BLaER1 (cell line): ENCODE data around the gene CFAP251.
A peak's percentile ranks its signal among the peaks of the same experiment; 100 is the strongest.

ENCODE experiments used
- H3K27ac ChIP-seq: shearing (Covaris generic); formaldehyde crosslinking; 2 replicates; pipeline ENCODE4 v1.8.1; 2022
- H3K27me3 ChIP-seq: shearing (Covaris generic); formaldehyde crosslinking; 2 replicates; pipeline ENCODE4 v1.8.1; 2022
- H3K36me3 ChIP-seq: shearing (Covaris generic); formaldehyde crosslinking; 2 replicates; pipeline ENCODE4 v1.8.1; 2022
- H3K4me1 ChIP-seq: shearing (Covaris generic); formaldehyde crosslinking; 2 replicates; pipeline ENCODE4 v1.8.1; 2022
- H3K4me2 ChIP-seq: shearing (Covaris generic); formaldehyde crosslinking; 2 replicates; pipeline ENCODE4 v1.8.1; 2022
- H3K4me3 ChIP-seq: shearing (Covaris generic); formaldehyde crosslinking; 2 replicates; pipeline ENCODE4 v1.8.1; 2022
- H3K9ac ChIP-seq: shearing (Covaris generic); formaldehyde crosslinking; 2 replicates; pipeline ENCODE4 v1.8.1; 2022
- H3K9me3 ChIP-seq: shearing (Covaris generic); formaldehyde crosslinking; 2 replicates; pipeline ENCODE4 v1.8.1; 2022
- H4K20me1 ChIP-seq: shearing (Covaris generic); formaldehyde crosslinking; 2 replicates; pipeline ENCODE4 v1.8.1; 2022
- Cebpa-rat ChIP-seq: shearing (Covaris generic); IDR thresholded peaks from 2 replicates; pipeline ENCODE4 v1.8.1; 2022

Gene CFAP251

DNA sequence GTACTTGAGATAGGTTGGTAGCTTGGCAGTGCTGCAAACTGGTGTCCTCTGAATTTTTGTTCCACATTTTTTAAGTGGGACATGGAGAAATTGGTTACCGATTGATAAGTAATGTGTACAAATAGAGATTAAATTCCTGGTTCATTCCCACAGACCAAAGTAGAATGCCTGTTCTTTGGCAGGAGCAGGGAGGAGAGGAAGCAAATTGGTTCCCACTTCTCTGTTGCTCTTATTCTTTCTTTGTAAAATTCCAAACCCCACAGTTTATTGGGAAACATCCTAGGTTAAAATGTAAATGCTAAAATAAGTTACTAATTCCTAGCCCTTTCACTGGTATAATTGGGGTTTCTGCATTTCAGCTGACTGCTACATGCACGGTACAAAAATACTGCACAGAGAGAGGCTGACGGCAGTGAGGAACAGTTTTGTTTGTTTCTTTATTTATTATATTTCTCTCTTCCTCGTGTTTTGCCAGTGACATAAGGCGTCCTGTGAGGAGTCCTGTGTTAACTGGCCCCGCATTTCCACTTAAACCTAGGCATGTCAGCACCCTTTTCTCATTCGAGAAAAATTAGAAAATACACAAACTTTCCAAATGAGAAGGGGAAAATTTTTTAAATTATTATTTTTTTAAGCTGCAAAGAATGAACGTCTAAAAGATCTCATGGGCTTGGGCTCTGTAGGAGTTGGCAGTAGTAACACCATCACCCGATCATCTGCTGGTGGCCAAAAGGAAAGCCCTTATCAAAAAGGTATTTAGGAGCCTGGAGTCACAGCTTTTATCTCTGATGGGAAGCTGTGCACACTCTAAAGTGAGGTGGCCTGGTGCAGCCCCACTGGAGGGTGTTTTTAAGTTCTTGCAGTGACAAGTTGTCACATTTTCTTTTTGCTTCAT lies 77.9 kb downstream of the CFAP251 start:
- Histone ChIP-seq H3K27me3 (no peaks in the 10 kb centered on the region), H4K20me1 (no peaks in the 10 kb centered on the region), H3K9me3 (peaks cover 18% of the 10 kb centered on the region), H3K4me2 (peak overlapping the region; percentile 71), H3K9ac (peak overlapping the region; percentile 53), H3K27ac (peak overlapping the region; percentile 63), H3K4me3 (peak overlapping the region; percentile 17; the same call in 1 of the 2 replicates), H3K4me1 (peaks cover 70% of the 10 kb centered on the region), H3K36me3 (peaks cover 13% of the 10 kb centered on the region; the same call in 1 of the 2 replicates)
- TF ChIP-seq Cebpa-rat = no peak

DNA sequence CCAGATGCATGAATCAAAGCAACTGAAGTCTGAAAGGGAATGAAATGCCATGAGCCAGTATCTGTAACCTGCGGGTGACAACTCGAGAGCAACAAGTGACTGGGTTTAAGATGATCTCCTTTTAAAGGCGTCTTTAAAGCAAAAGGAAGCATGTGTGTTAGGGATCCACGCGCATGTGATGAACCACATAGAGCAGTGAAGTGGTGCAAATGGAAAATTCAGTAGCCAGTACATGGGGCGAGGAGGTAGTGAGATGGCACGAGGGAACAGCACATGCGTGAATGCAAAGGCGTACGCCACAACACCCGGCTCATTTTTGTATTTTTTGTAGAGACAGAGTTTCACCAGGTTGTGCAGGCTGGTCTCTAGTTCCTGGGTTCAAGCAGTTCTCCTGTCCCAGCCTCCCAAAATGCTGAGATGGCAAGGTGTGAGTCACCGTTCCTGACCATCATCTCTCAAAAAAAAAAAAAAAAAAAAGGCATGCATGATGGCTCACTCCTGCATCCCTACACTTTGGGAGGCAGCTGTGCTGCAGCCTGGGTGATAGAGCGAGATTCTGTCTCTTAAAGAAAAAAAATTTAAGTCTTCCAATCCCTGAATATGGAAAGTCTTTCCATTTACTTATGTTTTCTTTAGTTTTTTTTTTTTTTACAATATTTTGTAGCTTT lies 78.7 kb downstream of the CFAP251 start:
- Histone ChIP-seq H3K27me3 (no peaks in the 10 kb centered on the region), H3K9ac (peak overlapping the region; percentile 53), H3K4me3 (peak overlapping the region; percentile 17; the same call in 1 of the 2 replicates), H3K4me2 (peak overlapping the region; percentile 71), H3K4me1 (peaks cover 70% of the 10 kb centered on the region), H3K36me3 (peaks cover 20% of the 10 kb centered on the region; the same call in 1 of the 2 replicates), H3K27ac (peak overlapping the region; percentile 63), H3K9me3 (peaks cover 18% of the 10 kb centered on the region), H4K20me1 (no peaks in the 10 kb centered on the region)
- TF ChIP-seq Cebpa-rat = no peak

DNA sequence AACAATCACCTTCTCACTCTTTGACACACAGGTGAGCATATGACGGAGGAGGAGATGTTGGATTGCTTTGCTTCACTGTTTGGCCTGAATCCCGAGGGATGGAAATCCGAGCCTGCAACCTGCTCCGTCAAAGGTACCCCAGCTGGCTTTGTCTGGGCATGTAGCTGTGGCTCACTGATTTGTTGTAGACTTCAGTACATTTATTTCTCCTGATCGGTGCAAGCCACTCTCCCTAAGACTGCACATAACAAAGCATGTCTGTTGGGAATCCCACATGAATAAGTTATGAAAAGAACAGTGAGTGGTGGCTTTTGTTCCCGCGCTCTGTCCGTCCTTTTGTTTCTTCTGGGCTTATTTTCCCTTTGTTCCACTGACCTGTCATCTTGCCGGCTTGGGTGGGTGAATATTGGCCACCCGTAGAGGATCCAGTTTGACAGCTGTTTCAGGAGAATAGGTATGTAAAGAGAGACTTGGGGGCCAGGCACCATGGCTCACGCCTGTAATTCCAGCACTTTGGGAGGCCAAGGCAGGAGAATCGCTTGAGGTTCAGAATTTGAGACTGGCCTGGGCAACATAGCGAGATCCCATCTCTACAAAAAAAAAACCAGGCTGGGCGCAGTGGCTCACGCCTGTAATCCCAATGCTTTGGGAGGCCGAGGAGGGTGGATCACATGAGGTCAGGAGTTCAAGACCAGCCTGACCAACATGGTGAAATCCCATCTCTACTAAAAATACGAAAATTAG lies 83.2 kb downstream of the CFAP251 start:
- no peak for TF ChIP-seq Cebpa-rat
- peak overlapping the region; percentile 95 for H3K27ac ChIP-seq
- peak overlapping the region; percentile 52; the same call in 1 of the 2 replicates for H3K9ac ChIP-seq

DNA sequence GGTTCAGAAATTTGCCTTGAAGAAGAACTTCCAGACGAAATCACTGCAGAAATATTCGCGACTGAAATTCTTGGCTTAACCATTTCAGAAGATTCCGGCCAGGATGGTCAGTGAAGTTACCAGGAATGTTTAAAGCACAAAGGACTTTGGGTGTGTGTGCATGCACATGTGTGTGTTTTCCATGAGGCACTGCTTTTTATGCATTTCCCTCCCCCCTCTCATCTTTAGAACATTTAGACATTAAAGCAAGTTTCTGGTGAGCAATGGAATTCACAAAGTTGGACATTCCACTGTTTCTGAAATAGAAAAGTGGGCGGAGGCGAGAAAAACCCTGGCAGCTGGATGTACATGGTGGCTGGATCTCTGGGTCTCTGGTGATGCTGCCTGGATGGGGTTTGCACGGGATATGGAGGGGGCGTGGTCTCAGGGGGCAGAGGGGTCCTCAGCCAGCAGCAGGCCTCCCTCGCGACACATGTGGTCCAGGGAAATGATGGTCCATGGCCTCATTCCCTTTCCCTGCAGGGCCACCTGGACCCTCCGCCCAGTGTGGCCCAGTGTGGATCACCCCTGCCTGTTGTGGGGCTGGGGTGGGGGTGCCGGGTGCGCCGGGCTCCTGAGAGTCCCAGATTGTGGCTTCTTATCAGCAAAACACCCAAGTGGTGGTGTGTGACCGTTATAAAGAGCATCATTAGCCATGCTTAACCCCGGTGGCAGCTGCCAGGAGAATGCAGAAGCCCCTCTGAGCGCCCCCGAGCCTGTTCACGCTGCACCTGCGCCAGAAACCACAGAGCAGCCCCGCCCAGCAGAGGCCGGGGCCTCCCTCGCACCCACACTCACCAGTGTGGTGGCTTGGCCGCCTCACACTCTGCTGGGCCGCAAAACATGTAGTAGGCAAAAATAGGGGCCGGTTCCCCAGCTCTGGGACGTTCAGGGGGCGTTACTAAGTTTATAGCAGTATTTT lies 85.5 kb downstream of the CFAP251 start:
- Histone ChIP-seq H3K4me1 (peaks cover 94% of the 10 kb centered on the region), H3K4me2 (peak overlapping the region; percentile 99), H3K4me3 (peak overlapping the region; percentile 50), H3K27me3 (no peaks in the 10 kb centered on the region), H3K9me3 (peaks cover 13% of the 10 kb centered on the region), H3K36me3 (peaks cover 24% of the 10 kb centered on the region; the same call in 1 of the 2 replicates), H3K27ac (peak overlapping the region; percentile 95), H4K20me1 (no peaks in the 10 kb centered on the region), H3K9ac (peak overlapping the region; percentile 84)
- no peak for TF ChIP-seq Cebpa-rat

More for the DNA sequence above, 83.2 kb downstream of the CFAP251 start:
- Histone ChIP-seq H3K4me2 (peak overlapping the region; percentile 99), H4K20me1 (no peaks in the 10 kb centered on the region), H3K4me3 (no peak overlapping the region), H3K36me3 (peaks cover 24% of the 10 kb centered on the region; the same call in 1 of the 2 replicates), H3K27me3 (no peaks in the 10 kb centered on the region), H3K4me1 (peaks cover 85% of the 10 kb centered on the region), H3K9me3 (peaks cover 18% of the 10 kb centered on the region)

DNA sequence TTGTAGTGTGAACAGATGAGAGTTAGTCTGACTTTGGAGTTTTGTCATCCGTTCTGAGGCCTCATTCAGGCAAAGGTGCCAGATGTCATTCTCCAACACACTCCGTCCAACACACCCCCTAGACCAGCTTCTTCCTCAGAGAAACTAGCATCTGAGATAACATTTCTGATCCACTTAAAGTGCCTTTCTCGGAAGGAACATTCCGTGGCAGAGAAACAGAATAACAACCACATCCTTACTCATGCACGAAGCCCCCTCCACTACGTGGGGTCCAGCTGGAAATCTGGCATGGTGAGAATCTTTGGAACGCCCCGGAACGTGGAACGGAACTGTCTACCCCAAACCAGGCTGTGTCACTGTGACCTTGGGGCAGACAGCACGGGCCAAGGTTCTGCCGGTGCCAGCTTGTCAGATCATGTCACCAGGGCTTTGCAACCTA lies 86.3 kb downstream of the CFAP251 start:
- H3K9ac ChIP-seq = peak overlapping the region; percentile 84
- H3K4me1 ChIP-seq = peaks cover 96% of the 10 kb centered on the region
- H4K20me1 ChIP-seq = no peaks in the 10 kb centered on the region
- peak overlapping the region; percentile 99 for H3K4me2 ChIP-seq
- no peaks in the 10 kb centered on the region for H3K27me3 ChIP-seq
- TF ChIP-seq Cebpa-rat = no peak
- H3K9me3 ChIP-seq = peaks cover 6% of the 10 kb centered on the region
- H3K36me3 ChIP-seq = peaks cover 17% of the 10 kb centered on the region; the same call in 1 of the 2 replicates
- H3K4me3 ChIP-seq = peak overlapping the region; percentile 66
- peak overlapping the region; percentile 95 for H3K27ac ChIP-seq

DNA sequence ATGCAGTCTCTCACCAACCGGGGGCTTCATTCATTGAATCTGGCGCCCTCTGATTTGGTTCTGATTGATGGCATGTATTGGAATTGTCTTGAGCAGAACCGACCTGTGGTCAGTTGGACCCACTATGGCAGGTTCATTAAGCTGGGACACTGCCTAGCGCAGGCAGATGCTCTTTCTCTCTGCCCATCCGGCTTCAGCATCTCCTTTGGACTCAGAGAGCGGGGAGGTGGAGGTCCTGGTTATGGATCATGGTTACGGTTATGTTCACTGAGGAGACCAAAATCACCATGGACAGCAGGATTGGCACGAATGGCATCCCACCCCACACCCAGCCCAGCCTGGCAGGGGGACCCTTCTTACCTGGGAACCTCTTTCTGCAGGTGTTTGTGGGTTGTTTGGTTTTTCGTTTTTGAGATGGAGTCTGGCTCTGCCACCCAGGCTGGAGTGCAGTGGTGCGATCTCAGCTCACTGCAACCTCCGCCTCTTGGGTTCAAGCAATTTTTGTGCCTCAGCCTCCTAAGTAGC lies 86.9 kb downstream of the CFAP251 start:
- H3K9me3 ChIP-seq = no peaks in the 10 kb centered on the region
- peak overlapping the region; percentile 99 for H3K4me2 ChIP-seq
- no peak for TF ChIP-seq Cebpa-rat
- H3K4me1 ChIP-seq = peaks cover 96% of the 10 kb centered on the region
- H3K27me3 ChIP-seq = no peaks in the 10 kb centered on the region
- H4K20me1 ChIP-seq = no peaks in the 10 kb centered on the region
- peak overlapping the region; percentile 95 for H3K27ac ChIP-seq
- peaks cover 12% of the 10 kb centered on the region; the same call in 1 of the 2 replicates for H3K36me3 ChIP-seq
- H3K9ac ChIP-seq = peak overlapping the region; percentile 84
- peak overlapping the region; percentile 66 for H3K4me3 ChIP-seq

DNA sequence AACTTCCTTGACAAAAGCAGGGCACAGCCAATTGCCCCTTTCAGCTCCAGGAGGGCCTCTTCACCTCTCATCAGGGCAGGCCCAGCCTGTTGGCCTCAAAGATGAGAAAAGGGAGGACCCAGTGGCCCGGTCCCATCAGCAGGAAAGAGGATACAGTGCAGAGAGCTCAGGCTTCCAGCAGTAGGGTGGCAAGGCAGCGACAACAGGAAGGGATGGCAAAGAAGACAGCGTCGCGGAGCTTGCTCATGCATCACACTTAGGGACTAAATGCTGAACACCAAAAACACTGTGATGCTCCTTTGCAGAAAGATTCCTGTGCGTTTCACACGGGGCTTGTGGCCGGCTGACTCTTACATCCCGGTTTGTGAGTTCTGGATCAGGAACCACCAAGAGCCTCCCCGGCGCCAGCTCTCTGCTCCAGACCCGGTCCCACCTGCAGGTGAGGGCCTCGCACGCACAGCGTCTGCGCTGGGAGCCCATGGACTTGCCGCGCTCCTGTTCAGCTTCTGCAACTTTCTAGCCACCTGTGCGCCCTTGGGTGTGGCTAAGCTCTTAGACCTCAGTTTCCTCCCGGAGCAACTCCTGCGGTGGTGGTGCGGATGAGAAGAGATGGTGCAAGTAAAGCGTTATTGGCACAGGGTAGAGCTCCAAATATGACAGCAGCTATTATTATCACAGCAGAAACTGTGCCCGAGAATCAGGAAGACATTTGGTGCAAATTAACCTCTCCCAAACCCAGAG lies 88.0 kb downstream of the CFAP251 start:
- H3K9me3 ChIP-seq = no peaks in the 10 kb centered on the region
- H4K20me1 ChIP-seq = no peaks in the 10 kb centered on the region
- no peaks in the 10 kb centered on the region for H3K27me3 ChIP-seq
- peak overlapping the region; percentile 66 for H3K4me3 ChIP-seq
- H3K4me1 ChIP-seq = peaks cover 96% of the 10 kb centered on the region
- H3K4me2 ChIP-seq = peak overlapping the region; percentile 99
- TF ChIP-seq Cebpa-rat = peak; percentile 54; the same call in 1 of the 2 replicates
- peak overlapping the region; percentile 84 for H3K9ac ChIP-seq
- H3K27ac ChIP-seq = peak overlapping the region; percentile 95
- H3K36me3 ChIP-seq = peaks cover 11% of the 10 kb centered on the region; the same call in 1 of the 2 replicates

DNA sequence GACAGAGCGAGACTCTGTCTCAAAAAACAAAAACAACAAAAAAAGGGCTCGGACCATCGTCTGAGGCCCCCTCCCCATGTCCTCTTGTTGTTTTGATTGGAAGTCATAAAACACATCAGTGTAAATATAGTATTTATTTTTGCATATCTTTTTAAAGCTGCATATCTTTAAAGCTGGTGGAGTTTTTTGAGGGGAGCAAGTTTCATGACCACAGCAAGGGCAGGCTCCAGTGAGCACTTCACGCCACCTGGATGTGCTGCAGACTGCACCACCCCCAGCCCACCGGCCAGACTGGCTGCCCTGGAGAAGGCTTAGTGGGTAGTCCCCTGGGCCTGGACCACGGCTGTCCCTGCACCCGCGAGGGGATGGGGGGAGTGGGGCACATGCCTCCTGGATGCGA lies 91.3 kb downstream of the CFAP251 start:
- Histone ChIP-seq H3K4me2 (peak overlapping the region; percentile 99), H3K27ac (peak overlapping the region; percentile 95), H3K27me3 (no peaks in the 10 kb centered on the region), H3K4me1 (peaks cover 100% of the 10 kb centered on the region), H3K36me3 (peaks cover 8% of the 10 kb centered on the region; the same call in 1 of the 2 replicates), H3K4me3 (peak overlapping the region; percentile 66), H3K9me3 (no peaks in the 10 kb centered on the region), H3K9ac (peak overlapping the region; percentile 84), H4K20me1 (no peaks in the 10 kb centered on the region)
- TF ChIP-seq Cebpa-rat = no peak
